ENCODE data around the gene KIAA1671.

The KIAA1671 gene

GRCh38 chr22:24978308-24978707 is 25.8 kb downstream of the KIAA1671 start:
- no peaks in the 10 kb centered on the region for H3K27me3 ChIP-seq (ENCODE audit: low read length)
- H3K27ac ChIP-seq (ENCODE audit: low read depth, low read length) = no peak overlapping the region
- H3K4me3 ChIP-seq (ENCODE audit: insufficient read depth, low read length, poor library complexity, severe bottlenecking) = no peak overlapping the region
- H3K36me3 ChIP-seq (ENCODE audit: low read length) = no peaks in the 10 kb centered on the region
- H3K9ac ChIP-seq (ENCODE audit: low read length) = no peak overlapping the region
- H3K79me2 ChIP-seq (ENCODE audit: insufficient read depth, low read length) = no peaks in the 10 kb centered on the region
- H2AFZ ChIP-seq (ENCODE audit: low read depth, low read length, severe bottlenecking) = no peak overlapping the region
- no peak overlapping the region for H3K4me2 ChIP-seq (ENCODE audit: low read depth, low read length, poor library complexity, severe bottlenecking)
- no peak for TF ChIP-seq EZH2phosphoT487 (conservative IDR thresholded peaks at IDR 0.05; ENCODE audit: low read length)
- no peak for TF ChIP-seq CTCF (IDR thresholded peaks at IDR 0.05; ENCODE audit: insufficient read depth, low read length, poor library complexity, severe bottlenecking)
- H4K20me1 ChIP-seq (ENCODE audit: low read depth, low read length) = no peaks in the 10 kb centered on the region
- H3K9me3 ChIP-seq (ENCODE audit: insufficient read depth, low read length) = no peaks in the 10 kb centered on the region
- H3K9me2 ChIP-seq (replicated peaks; ENCODE audit: insufficient read depth, low read length) = no peaks in the 10 kb centered on the region
- no peaks in the 10 kb centered on the region for H3F3A ChIP-seq (ENCODE audit: insufficient read depth)

- TF ChIP-seq CTCF (IDR thresholded peaks at IDR 0.05; ENCODE audit: insufficient read depth, low read length, poor library complexity, severe bottlenecking) (no peak), EZH2phosphoT487 (conservative IDR thresholded peaks at IDR 0.05; ENCODE audit: low read length) (no peak)
- Histone ChIP-seq H3K79me2 (ENCODE audit: insufficient read depth, low read length) (no peaks in the 10 kb centered on the region), H3K4me2 (ENCODE audit: low read depth, low read length, poor library complexity, severe bottlenecking) (no peak overlapping the region)
These were observed 28.6 kb downstream of the KIAA1671 start for GRCh38 chr22:24981066-24981465.

GRCh38 chr22:24981656-24982055 is 29.1 kb downstream of the KIAA1671 start:
- H3K9me3 ChIP-seq (ENCODE audit: insufficient read depth, low read length) = no peaks in the 10 kb centered on the region
- H3K27me3 ChIP-seq (ENCODE audit: low read length) = no peaks in the 10 kb centered on the region
- H3K27ac ChIP-seq (ENCODE audit: low read depth, low read length) = no peak overlapping the region
- H3K9me2 ChIP-seq (replicated peaks; ENCODE audit: insufficient read depth, low read length) = no peaks in the 10 kb centered on the region
- no peak overlapping the region for H3K4me2 ChIP-seq (ENCODE audit: low read depth, low read length, poor library complexity, severe bottlenecking)
- no peak overlapping the region for H3K9ac ChIP-seq (ENCODE audit: low read length)
- H3K4me3 ChIP-seq (ENCODE audit: insufficient read depth, low read length, poor library complexity, severe bottlenecking) = no peak overlapping the region
- no peaks in the 10 kb centered on the region for H3K36me3 ChIP-seq (ENCODE audit: low read length)
- no peaks in the 10 kb centered on the region for H4K20me1 ChIP-seq (ENCODE audit: low read depth, low read length)
- no peaks in the 10 kb centered on the region for H3K79me2 ChIP-seq (ENCODE audit: insufficient read depth, low read length)
- H3F3A ChIP-seq (ENCODE audit: insufficient read depth) = no peaks in the 10 kb centered on the region
- TF ChIP-seq EZH2phosphoT487 (conservative IDR thresholded peaks at IDR 0.05; ENCODE audit: low read length) (no peak), CTCF (IDR thresholded peaks at IDR 0.05; ENCODE audit: insufficient read depth, low read length, poor library complexity, severe bottlenecking) (no peak)
- no peak overlapping the region for H2AFZ ChIP-seq (ENCODE audit: low read depth, low read length, severe bottlenecking)

More at GRCh38 chr22:24981066-24981465, 28.6 kb downstream of the KIAA1671 start:
- H3F3A ChIP-seq (ENCODE audit: insufficient read depth) = no peaks in the 10 kb centered on the region
- no peaks in the 10 kb centered on the region for H4K20me1 ChIP-seq (ENCODE audit: low read depth, low read length)
- no peaks in the 10 kb centered on the region for H3K9me2 ChIP-seq (replicated peaks; ENCODE audit: insufficient read depth, low read length)
- H3K9me3 ChIP-seq (ENCODE audit: insufficient read depth, low read length) = no peaks in the 10 kb centered on the region
- H3K27me3 ChIP-seq (ENCODE audit: low read length) = no peaks in the 10 kb centered on the region
- H3K4me3 ChIP-seq (ENCODE audit: insufficient read depth, low read length, poor library complexity, severe bottlenecking) = no peak overlapping the region
- no peak overlapping the region for H2AFZ ChIP-seq (ENCODE audit: low read depth, low read length, severe bottlenecking)
- H3K9ac ChIP-seq (ENCODE audit: low read length) = no peak overlapping the region
- no peaks in the 10 kb centered on the region for H3K36me3 ChIP-seq (ENCODE audit: low read length)
- H3K27ac ChIP-seq (ENCODE audit: low read depth, low read length) = no peak overlapping the region

All from SU-DHL-6 (cell line).